Measurements from ENCODE around the gene PCBP3. TPM values are rescaled to one million over a fixed set of nuclear protein-coding genes. Genes with fewer than 3 reads are reported as not detected.

The PCBP3 gene
- total RNA-seq, 1 experiment from 2014 or later: 10.9 TPM

DNA sequence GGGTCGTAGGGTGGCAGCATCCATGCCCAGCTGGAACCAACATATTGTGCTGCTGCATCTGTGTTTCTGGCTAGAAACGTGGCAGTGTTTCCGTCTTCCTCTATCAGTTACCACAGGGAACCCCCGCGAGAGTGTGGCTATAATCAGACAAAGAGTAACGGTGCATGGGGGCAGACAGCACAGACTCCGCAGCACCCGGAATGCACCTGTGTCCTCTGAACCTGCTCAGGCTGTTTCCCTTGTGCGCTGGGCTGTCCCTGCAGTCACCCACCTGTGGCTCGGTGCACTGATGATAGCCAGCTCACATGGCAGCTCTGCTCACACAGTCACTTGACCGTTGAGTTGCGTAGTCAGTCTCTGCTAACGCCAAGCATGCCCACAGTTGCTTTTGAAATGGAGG, 11.4 kb upstream of the PCBP3 start:
- H3K23me2 ChIP-seq (ENCODE audit: insufficient read length, low read depth, low read length, poor library complexity, severe bottlenecking): no peaks in the 10 kb centered on the region
- H3K79me1 ChIP-seq (ENCODE audit: insufficient read depth, low read depth, low read length, poor library complexity, severe bottlenecking): no peaks in the 10 kb centered on the region
- no peak overlapping the region for H3T11ph ChIP-seq (ENCODE audit: low read length)
- no peaks in the 10 kb centered on the region for H4K20me1 ChIP-seq (ENCODE audit: control insufficient read depth, insufficient read depth, insufficient read length)
- Mint-ChIP-seq H3K4me1 (no peaks in the 10 kb centered on the region), H3K27me3 (ENCODE audit: low read depth) (peaks cover 10% of the 10 kb centered on the region), H3K36me3 (ENCODE audit: insufficient read depth in 1 of 3, low read depth in 3 of 3) (no peaks in the 10 kb centered on the region), H3K4me3 (no peak overlapping the region), H3K27ac (no peak overlapping the region), H3K9me3 (no peaks in the 10 kb centered on the region)
- no peaks in the 10 kb centered on the region for H3K79me2 ChIP-seq (ENCODE audit: insufficient read depth, low read length)
- H3K4me1 ChIP-seq (ENCODE audit: insufficient read depth, low read length): no peaks in the 10 kb centered on the region
- H3K18ac ChIP-seq (ENCODE audit: insufficient read length, low read depth, low read length): no peak overlapping the region
- H3K4ac ChIP-seq (ENCODE audit: low read depth, low read length): no peak overlapping the region
- H2AK5ac ChIP-seq (ENCODE audit: insufficient read length, low read length): no peak overlapping the region
- no peak overlapping the region for H2AFZ ChIP-seq (ENCODE audit: low read length)
- no peak overlapping the region for H3K9ac ChIP-seq (ENCODE audit: extremely low read depth, insufficient read length, low read length)
- no peak overlapping the region for H3K14ac ChIP-seq (ENCODE audit: insufficient read depth, low read length)
- no peak overlapping the region for H2BK20ac ChIP-seq (ENCODE audit: low read depth, low read length, poor library complexity, severe bottlenecking)
- no peak overlapping the region for H2BK12ac ChIP-seq (ENCODE audit: insufficient read length, low read depth, low read length)
- no peak overlapping the region for H2BK5ac ChIP-seq (ENCODE audit: insufficient read length, low read length)
- H3K23ac ChIP-seq (ENCODE audit: insufficient read length, low read depth, low read length): no peak overlapping the region
- H4K91ac ChIP-seq (ENCODE audit: insufficient read length, low read depth, low read length): no peak overlapping the region
- no peak overlapping the region for H2BK120ac ChIP-seq (ENCODE audit: low read depth, low read length, poor library complexity, severe bottlenecking)
- H3K4me2 ChIP-seq (ENCODE audit: insufficient read depth, insufficient read length, low read length): no peak overlapping the region
- H2BK15ac ChIP-seq (ENCODE audit: low read depth, low read length): no peak overlapping the region
- no peak for DNase-seq
- TF ChIP-seq, protein P1, sequence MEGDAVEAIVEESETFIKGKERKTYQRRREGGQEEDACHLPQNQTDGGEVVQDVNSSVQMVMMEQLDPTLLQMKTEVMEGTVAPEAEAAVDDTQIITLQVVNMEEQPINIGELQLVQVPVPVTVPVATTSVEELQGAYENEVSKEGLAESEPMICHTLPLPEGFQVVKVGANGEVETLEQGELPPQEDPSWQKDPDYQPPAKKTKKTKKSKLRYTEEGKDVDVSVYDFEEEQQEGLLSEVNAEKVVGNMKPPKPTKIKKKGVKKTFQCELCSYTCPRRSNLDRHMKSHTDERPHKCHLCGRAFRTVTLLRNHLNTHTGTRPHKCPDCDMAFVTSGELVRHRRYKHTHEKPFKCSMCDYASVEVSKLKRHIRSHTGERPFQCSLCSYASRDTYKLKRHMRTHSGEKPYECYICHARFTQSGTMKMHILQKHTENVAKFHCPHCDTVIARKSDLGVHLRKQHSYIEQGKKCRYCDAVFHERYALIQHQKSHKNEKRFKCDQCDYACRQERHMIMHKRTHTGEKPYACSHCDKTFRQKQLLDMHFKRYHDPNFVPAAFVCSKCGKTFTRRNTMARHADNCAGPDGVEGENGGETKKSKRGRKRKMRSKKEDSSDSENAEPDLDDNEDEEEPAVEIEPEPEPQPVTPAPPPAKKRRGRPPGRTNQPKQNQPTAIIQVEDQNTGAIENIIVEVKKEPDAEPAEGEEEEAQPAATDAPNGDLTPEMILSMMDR (conservative IDR thresholded peaks at IDR 0.05): no peak
- H4K8ac ChIP-seq (replicated peaks; ENCODE audit: insufficient read length, low read depth, low read length): no peak overlapping the region
- no peak overlapping the region for H3K27ac ChIP-seq (ENCODE audit: insufficient read length, low read depth, low read length)
- no peak overlapping the region for H4K5ac ChIP-seq (ENCODE audit: insufficient read length, low read depth, low read length)
- WGBS (ENCODE audit: extremely low coverage, insufficient read length, low lambda C conversion rate): no CpG with 5 or more reads among the region's 13 CpGs
- H3K9me3 ChIP-seq (ENCODE audit: control insufficient read depth, low read depth, low read length): no peaks in the 10 kb centered on the region
- no peak overlapping the region for H3K56ac ChIP-seq (ENCODE audit: insufficient read length, low read depth, low read length)
- no peaks in the 10 kb centered on the region for H3K27me3 ChIP-seq (ENCODE audit: insufficient read depth, low read length)
